HCT116 (cell line): ENCODE results near the gene YIF1B. TPM values are rescaled to one million over a fixed set of nuclear protein-coding genes. Genes with fewer than 3 reads are reported as not detected.

Experiments
- ATAC-seq: fragments of 200-7000 bp; cut with Tn5 transposase; 2 replicates; pipeline ENCODE4 v1.9.1; 2020; ENCODE audit warnings: mild to moderate bottlenecking, moderate library complexity
- BruUV-seq: library from RNA; stranded (reverse); fragments of 400-500 nt; replicated peaks from 2 replicates; lab custom pipeline; 2021; lab: Mats Ljungman, UMichigan
- CTCF ChIA-PET: fragments of 300-600 bp; sonication (Branson Sonifier 250); formaldehyde crosslinking; loops from one replicate; lab custom pipeline; 2021; ENCODE audit warnings: antibody characterized with exemption; lab: Charles Lee
- POLR2A ChIA-PET: fragments of 300-600, 350-600 bp; sonication (Branson Sonifier 250); formaldehyde crosslinking; loops from one replicate; lab custom pipeline; 2021; ENCODE audit warnings: antibody characterized with exemption; lab: Charles Lee
- RAD21 ChIA-PET, 2 experiments: fragments of 300-600 bp; sonication (Branson Sonifier 250); formaldehyde crosslinking; loops; one replicate each; lab custom pipeline; 2023; ENCODE audit warnings: low total read pairs in 2 of 2; ENCODE audit not compliant: uncharacterized antibody in 2 of 2, unreplicated experiment in 2 of 2, low non-redundant PET in 1 of 2; lab: Charles Lee
- DNase-seq: peaks from one replicate; pipeline ENCODE4 v3.0.0-alpha.2; 2010; ENCODE audit warnings: low read depth, low spot score
- H2AFZ ChIP-seq: fragments of 200-600 bp; shearing (Covaris generic), sonication (generic); 2 replicates; pipeline ENCODE4 v1.6.1; 2017; ENCODE audit warnings: low read depth, mixed run types, mixed read lengths, antibody characterized with exemption, low read length; ENCODE audit not compliant: poor library complexity, severe bottlenecking
- H3K27ac ChIP-seq: 2 replicates; pipeline ENCODE4 v1.5.1; 2012; ENCODE audit warnings: low read depth, low read length
- H3K27me3 ChIP-seq: fragments of 200-600 bp; sonication (generic); 2 replicates; pipeline ENCODE4 v1.6.1; 2016; ENCODE audit warnings: mixed run types, low read length, mixed read lengths; ENCODE audit not compliant: insufficient read depth
- H3K36me3 ChIP-seq, 2 experiments: fragments of 200-500 bp in 1 of 2; fragments of 200-600 bp in 1 of 2; sonication (Bioruptor generic) in 1 of 2; sonication (generic) in 1 of 2; 2 replicates each; pipeline versions ENCODE4 v1.5.1 to v1.6.1; 2014 to 2016; ENCODE audit warnings: low read length in 2 of 2, inconsistent platforms in 1 of 2, mixed read lengths in 1 of 2, mixed run types in 1 of 2; ENCODE audit not compliant: insufficient read depth in 2 of 2, control insufficient read depth in 1 of 2
- H3K4me1 ChIP-seq, 2 experiments: fragments of 200-600 bp in 1 of 2; sonication (generic) in 1 of 2; 2 replicates each; pipeline versions ENCODE4 v1.5.1 to v1.6.1; 2012 to 2017; ENCODE audit warnings: low read length in 2 of 2, inconsistent platforms in 1 of 2, mild to moderate bottlenecking in 1 of 2, mixed read lengths in 1 of 2, mixed run types in 1 of 2, moderate library complexity in 1 of 2; ENCODE audit not compliant: insufficient read depth in 2 of 2, control insufficient read depth in 1 of 2
- H3K4me2 ChIP-seq: fragments of 200-600 bp; sonication (generic); 2 replicates; pipeline ENCODE4 v1.6.1; 2017; ENCODE audit warnings: mixed run types, low read length, mixed read lengths
- H3K4me3 ChIP-seq, 2 experiments: fragments of 200-600 bp in 1 of 2; sonication (generic) in 1 of 2; replicated peaks in 1 of 2; 2 replicates each; pipeline ENCODE4 v1.5.1; 2011 to 2016; ENCODE audit warnings: low read length in 2 of 2, control low read depth in 1 of 2, low read depth in 1 of 2, mild to moderate bottlenecking in 1 of 2, mixed read lengths in 1 of 2, mixed run types in 1 of 2
- H3K79me2 ChIP-seq: fragments of 200-600 bp; sonication (generic); 2 replicates; pipeline ENCODE4 v1.6.1; 2017; ENCODE audit warnings: mild to moderate bottlenecking, mixed run types, low read length, moderate library complexity, mixed read lengths; ENCODE audit not compliant: insufficient read depth
- H3K9ac ChIP-seq: fragments of 200-600 bp; sonication (generic); 2 replicates; pipeline ENCODE4 v1.6.1; 2016; ENCODE audit warnings: low read length, mixed read lengths
- H3K9me2 ChIP-seq: fragments of 200-600 bp; sonication (generic), shearing (Covaris generic); 2 replicates; pipeline ENCODE4 v1.6.1; 2017; ENCODE audit warnings: mixed run types, mild to moderate bottlenecking, moderate library complexity; ENCODE audit not compliant: insufficient read depth
- H3K9me3 ChIP-seq, 2 experiments: fragments of 200-500 bp in 1 of 2; fragments of 200-600 bp in 1 of 2; sonication (Bioruptor generic) in 1 of 2; sonication (generic) in 1 of 2; 2 replicates each; pipeline ENCODE4 v1.6.1; 2014 to 2017; ENCODE audit warnings: low read length in 2 of 2, mixed read lengths in 2 of 2, inconsistent platforms in 1 of 2, low read depth in 1 of 2, mild to moderate bottlenecking in 1 of 2, mixed run types in 1 of 2, moderate library complexity in 1 of 2; ENCODE audit not compliant: control insufficient read depth in 1 of 2, insufficient read depth in 1 of 2
- H4K20me1 ChIP-seq: fragments of 200-600 bp; sonication (generic), shearing (Covaris generic); 2 replicates; pipeline ENCODE4 v1.6.1; 2017; ENCODE audit warnings: mixed run types, mild to moderate bottlenecking, moderate library complexity; ENCODE audit not compliant: insufficient read depth
- CEBPB ChIP-seq: IDR thresholded peaks from 2 replicates; pipeline ENCODE4 v1.6.1; 2012; ENCODE audit warnings: low read depth
- EGR1 ChIP-seq: IDR thresholded peaks from 2 replicates; pipeline ENCODE4 v1.6.1; 2012; ENCODE audit warnings: low read depth
- ELF1 ChIP-seq: IDR thresholded peaks from 2 replicates; pipeline ENCODE4 v1.6.1; 2012; ENCODE audit warnings: low read depth, borderline replicate concordance
- FOSL1 ChIP-seq: IDR thresholded peaks from 2 replicates; pipeline ENCODE4 v1.6.1; 2012; ENCODE audit warnings: low read depth
- JUND ChIP-seq: IDR thresholded peaks from 2 replicates; pipeline ENCODE4 v1.6.1; 2012
- POLR2A ChIP-seq: IDR thresholded peaks from 2 replicates; pipeline ENCODE4 v1.7.0; 2011; ENCODE audit warnings: borderline replicate concordance; ENCODE audit not compliant: insufficient read depth, insufficient read length; ENCODE audit errors: extremely low read depth
- POLR2AphosphoS5 ChIP-seq: IDR thresholded peaks from 2 replicates; pipeline ENCODE4 v1.6.1; 2011; ENCODE audit warnings: mild to moderate bottlenecking, low read depth, low read length, moderate library complexity
- RAD21 ChIP-seq: IDR thresholded peaks from 2 replicates; pipeline ENCODE4 v1.6.1; 2012; ENCODE audit warnings: low read depth, mild to moderate bottlenecking
- SIN3A ChIP-seq: IDR thresholded peaks from 2 replicates; pipeline ENCODE4 v1.6.1; 2012; ENCODE audit warnings: low read depth
- SP1 ChIP-seq: IDR thresholded peaks from 2 replicates; pipeline ENCODE4 v1.6.1; 2012; ENCODE audit warnings: low read depth
- SRF ChIP-seq: IDR thresholded peaks from 2 replicates; pipeline ENCODE4 v1.6.1; 2012; ENCODE audit warnings: low read depth
- TCF7L2 ChIP-seq: IDR thresholded peaks from 2 replicates; pipeline ENCODE4 v1.7.0; 2011; ENCODE audit warnings: borderline replicate concordance, inconsistent platforms; ENCODE audit not compliant: insufficient read depth, insufficient read length; ENCODE audit errors: extremely low read depth
- YY1 ChIP-seq: IDR thresholded peaks from 2 replicates; pipeline ENCODE4 v1.6.1; 2011; ENCODE audit warnings: low read length, low read depth, moderate library complexity, mild to moderate bottlenecking; ENCODE audit not compliant: insufficient replicate concordance; ENCODE audit errors: extremely low read depth
- ZFX ChIP-seq: fragments of 450-650 bp; IDR thresholded peaks from 2 replicates; pipeline ENCODE4 v1.6.1; 2017
- ZNF274 ChIP-seq: fragments of 200-500 bp; sonication (Bioruptor generic); IDR thresholded peaks from 2 replicates; pipeline ENCODE4 v1.6.1; 2014; ENCODE audit warnings: mild to moderate bottlenecking, low read depth, low read length, inconsistent platforms
- intact Hi-C: fragments of 100-400 bp; cut with micrococcal nuclease; formaldehyde crosslinking; loops from 2 replicates; pipeline ENCODE4 v1.10.0; 2022
- total RNA-seq: library from RNA; stranded (reverse); gene quantifications from one replicate; pipeline ENCODE4 v1.2.1, GENCODE V29; 2021; ENCODE audit not compliant: unreplicated experiment
- TF ChIP-seq, protein P1 (sequence below): IDR thresholded peaks from 2 replicates; pipeline ENCODE4 v1.6.1; 2012
- TF ChIP-seq, protein P2 (sequence below): IDR thresholded peaks from 2 replicates; pipeline ENCODE4 v1.6.1; 2012
- TF ChIP-seq, protein P3 (sequence below): IDR thresholded peaks from 2 replicates; pipeline ENCODE4 v1.6.1; 2012; ENCODE audit warnings: low read depth
- TF ChIP-seq, protein P4 (sequence below), 3 experiments: fragments of 200-600 bp in 1 of 3; sonication (generic) in 1 of 3; IDR thresholded peaks in 2 of 3; conservative IDR thresholded peaks in 1 of 3; 2 replicates each; pipeline ENCODE4 v1.5.1; 2012 to 2017; ENCODE audit warnings: low read depth in 2 of 3, low read length in 2 of 3, antibody characterized with exemption in 1 of 3, borderline replicate concordance in 1 of 3, control low read depth in 1 of 3, mild to moderate bottlenecking in 1 of 3, mixed read lengths in 1 of 3, mixed run types in 1 of 3, moderate library complexity in 1 of 3; ENCODE audit not compliant: insufficient read depth in 1 of 3
- TF ChIP-seq, protein P5 (sequence below): IDR thresholded peaks from 2 replicates; pipeline ENCODE4 v1.6.1; 2011; ENCODE audit warnings: mild to moderate bottlenecking, low read length, moderate library complexity; ENCODE audit not compliant: insufficient replicate concordance; ENCODE audit errors: extremely low read depth

The YIF1B gene
- total RNA-seq, 1 experiment from 2014 or later: 67.5 TPM

DNA sequence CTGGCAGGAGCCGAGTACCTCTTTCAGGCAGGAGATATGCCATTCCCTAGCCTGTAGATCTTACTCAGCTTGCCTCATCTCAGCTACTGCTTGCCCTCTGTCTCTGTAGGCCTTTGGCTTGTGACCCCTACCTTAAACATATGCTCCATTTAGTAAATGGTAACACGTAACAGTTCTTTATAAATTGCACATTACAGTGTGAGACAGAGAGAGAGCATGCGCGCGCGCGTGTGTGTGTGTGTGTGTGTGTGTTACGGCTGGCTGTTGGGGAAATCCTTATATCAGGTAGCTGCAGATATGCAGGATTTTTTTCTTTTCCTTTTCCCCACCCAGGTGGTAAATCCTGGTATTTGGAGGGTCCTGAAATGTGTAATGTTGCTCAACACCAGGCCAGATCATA, 47.2 kb downstream of the YIF1B start:
- Histone ChIP-seq H3K27me3 (no peaks in the 10 kb centered on the region), H3K79me2 (peaks cover 91% of the 10 kb centered on the region), H3K4me2 (peak overlapping the region; percentile 90; the same call in 1 of the 2 replicates), H3K4me3 (no peak overlapping the region), H4K20me1 (no peaks in the 10 kb centered on the region; the same call in 1 of the 2 replicates), H3K4me1 (peaks cover 55 to 75% of the 10 kb centered on the region in 2 experiments), H3K9me3 (no peaks in the 10 kb centered on the region), H3K9ac (peak overlapping the region; percentile 88; the same call in 1 of the 2 replicates)
- DNase-seq: no peak
- no TSS peak for BruUV-seq
- intact Hi-C loops: no loop called here
- CTCF ChIA-PET: no interaction called here
- no peak for TF ChIP-seq ZNF274
- TF ChIP-seq SIN3A: no peak
- TF ChIP-seq SRF: no peak
- TF ChIP-seq EGR1: no peak
- TF ChIP-seq FOSL1: no peak
- no peak for TF ChIP-seq RAD21
- TF ChIP-seq, protein P1, sequence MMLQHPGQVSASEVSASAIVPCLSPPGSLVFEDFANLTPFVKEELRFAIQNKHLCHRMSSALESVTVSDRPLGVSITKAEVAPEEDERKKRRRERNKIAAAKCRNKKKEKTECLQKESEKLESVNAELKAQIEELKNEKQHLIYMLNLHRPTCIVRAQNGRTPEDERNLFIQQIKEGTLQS: no peak
- TF ChIP-seq TCF7L2: no peak
- TF ChIP-seq ELF1: no peak
- no peak for TF ChIP-seq SP1
- TF ChIP-seq ZFX: no peak
- TF ChIP-seq, protein P2, sequence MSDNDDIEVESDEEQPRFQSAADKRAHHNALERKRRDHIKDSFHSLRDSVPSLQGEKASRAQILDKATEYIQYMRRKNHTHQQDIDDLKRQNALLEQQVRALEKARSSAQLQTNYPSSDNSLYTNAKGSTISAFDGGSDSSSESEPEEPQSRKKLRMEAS: no peak
- TF ChIP-seq, protein P3, sequence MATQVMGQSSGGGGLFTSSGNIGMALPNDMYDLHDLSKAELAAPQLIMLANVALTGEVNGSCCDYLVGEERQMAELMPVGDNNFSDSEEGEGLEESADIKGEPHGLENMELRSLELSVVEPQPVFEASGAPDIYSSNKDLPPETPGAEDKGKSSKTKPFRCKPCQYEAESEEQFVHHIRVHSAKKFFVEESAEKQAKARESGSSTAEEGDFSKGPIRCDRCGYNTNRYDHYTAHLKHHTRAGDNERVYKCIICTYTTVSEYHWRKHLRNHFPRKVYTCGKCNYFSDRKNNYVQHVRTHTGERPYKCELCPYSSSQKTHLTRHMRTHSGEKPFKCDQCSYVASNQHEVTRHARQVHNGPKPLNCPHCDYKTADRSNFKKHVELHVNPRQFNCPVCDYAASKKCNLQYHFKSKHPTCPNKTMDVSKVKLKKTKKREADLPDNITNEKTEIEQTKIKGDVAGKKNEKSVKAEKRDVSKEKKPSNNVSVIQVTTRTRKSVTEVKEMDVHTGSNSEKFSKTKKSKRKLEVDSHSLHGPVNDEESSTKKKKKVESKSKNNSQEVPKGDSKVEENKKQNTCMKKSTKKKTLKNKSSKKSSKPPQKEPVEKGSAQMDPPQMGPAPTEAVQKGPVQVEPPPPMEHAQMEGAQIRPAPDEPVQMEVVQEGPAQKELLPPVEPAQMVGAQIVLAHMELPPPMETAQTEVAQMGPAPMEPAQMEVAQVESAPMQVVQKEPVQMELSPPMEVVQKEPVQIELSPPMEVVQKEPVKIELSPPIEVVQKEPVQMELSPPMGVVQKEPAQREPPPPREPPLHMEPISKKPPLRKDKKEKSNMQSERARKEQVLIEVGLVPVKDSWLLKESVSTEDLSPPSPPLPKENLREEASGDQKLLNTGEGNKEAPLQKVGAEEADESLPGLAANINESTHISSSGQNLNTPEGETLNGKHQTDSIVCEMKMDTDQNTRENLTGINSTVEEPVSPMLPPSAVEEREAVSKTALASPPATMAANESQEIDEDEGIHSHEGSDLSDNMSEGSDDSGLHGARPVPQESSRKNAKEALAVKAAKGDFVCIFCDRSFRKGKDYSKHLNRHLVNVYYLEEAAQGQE: no peak
- TF ChIP-seq, protein P4, sequence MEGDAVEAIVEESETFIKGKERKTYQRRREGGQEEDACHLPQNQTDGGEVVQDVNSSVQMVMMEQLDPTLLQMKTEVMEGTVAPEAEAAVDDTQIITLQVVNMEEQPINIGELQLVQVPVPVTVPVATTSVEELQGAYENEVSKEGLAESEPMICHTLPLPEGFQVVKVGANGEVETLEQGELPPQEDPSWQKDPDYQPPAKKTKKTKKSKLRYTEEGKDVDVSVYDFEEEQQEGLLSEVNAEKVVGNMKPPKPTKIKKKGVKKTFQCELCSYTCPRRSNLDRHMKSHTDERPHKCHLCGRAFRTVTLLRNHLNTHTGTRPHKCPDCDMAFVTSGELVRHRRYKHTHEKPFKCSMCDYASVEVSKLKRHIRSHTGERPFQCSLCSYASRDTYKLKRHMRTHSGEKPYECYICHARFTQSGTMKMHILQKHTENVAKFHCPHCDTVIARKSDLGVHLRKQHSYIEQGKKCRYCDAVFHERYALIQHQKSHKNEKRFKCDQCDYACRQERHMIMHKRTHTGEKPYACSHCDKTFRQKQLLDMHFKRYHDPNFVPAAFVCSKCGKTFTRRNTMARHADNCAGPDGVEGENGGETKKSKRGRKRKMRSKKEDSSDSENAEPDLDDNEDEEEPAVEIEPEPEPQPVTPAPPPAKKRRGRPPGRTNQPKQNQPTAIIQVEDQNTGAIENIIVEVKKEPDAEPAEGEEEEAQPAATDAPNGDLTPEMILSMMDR (IDR thresholded peaks at IDR 0.05 in 2 of 3, conservative IDR thresholded peaks at IDR 0.05 in 1 of 3; ENCODE audit: borderline replicate concordance in 1 of 3, insufficient read depth in 1 of 3, low read depth in 2 of 3, low read length in 2 of 3): no peak
- TF ChIP-seq, protein P5, sequence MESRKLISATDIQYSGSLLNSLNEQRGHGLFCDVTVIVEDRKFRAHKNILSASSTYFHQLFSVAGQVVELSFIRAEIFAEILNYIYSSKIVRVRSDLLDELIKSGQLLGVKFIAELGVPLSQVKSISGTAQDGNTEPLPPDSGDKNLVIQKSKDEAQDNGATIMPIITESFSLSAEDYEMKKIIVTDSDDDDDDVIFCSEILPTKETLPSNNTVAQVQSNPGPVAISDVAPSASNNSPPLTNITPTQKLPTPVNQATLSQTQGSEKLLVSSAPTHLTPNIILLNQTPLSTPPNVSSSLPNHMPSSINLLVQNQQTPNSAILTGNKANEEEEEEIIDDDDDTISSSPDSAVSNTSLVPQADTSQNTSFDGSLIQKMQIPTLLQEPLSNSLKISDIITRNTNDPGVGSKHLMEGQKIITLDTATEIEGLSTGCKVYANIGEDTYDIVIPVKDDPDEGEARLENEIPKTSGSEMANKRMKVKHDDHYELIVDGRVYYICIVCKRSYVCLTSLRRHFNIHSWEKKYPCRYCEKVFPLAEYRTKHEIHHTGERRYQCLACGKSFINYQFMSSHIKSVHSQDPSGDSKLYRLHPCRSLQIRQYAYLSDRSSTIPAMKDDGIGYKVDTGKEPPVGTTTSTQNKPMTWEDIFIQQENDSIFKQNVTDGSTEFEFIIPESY: no peak
- no peak for TF ChIP-seq CEBPB
- TF ChIP-seq JUND: no peak
- TF ChIP-seq POLR2AphosphoS5: no peak
- TF ChIP-seq YY1: no peak
- TF ChIP-seq POLR2A: no peak
- TF ChIP-seq, all 23 proteins: peak for 0
- Histone ChIP-seq H3K27ac (peak overlapping the region; percentile 99; the same call in 1 of the 2 replicates), H3K9me2 (no peaks in the 10 kb centered on the region), H2AFZ (no peak overlapping the region), H3K36me3 (no peaks in the 10 kb centered on the region; a peak in 1 of 4 replicates)
- RAD21 ChIA-PET: no interaction called here
- no peak for ATAC-seq
- POLR2A ChIA-PET: interaction anchor here (3.1 kb wide), 1 partner anchor 36 kb away, joined by 19 read pairs; the partner anchor contains the start of gene C19orf33
